ENCODE data around the gene DNAH6. TPM values are rescaled to one million over a fixed set of nuclear protein-coding genes. Genes with fewer than 3 reads are reported as not detected.

DNAH6 gene
- total and polyA plus RNA-seq, 9 of the 15 experiments (the other 6 are each of a cell fraction or from before 2014, with no cell fraction given): 0.01 to 0.04 (median 0.01) TPM; not detected in 5

DNA sequence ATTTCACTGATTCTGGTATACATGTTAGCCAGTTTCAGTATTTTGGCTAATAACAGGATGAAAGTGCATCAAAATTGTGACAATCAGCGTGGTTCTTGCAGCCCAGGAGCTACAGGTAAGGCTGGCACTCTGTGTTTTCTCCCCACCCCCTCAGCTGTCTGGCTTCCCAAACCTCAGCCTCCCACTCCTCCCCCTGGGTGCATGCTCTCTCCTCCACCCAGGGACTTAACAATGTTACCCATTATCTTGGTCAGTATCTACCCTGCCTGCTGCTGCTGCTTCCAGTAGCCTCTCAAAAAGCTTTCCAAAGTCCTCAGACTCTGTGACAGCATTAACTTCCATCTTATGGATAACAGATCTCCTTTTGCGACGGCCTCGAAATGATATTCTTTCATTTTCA, 323.6 kb downstream of the DNAH6 start (continued):
- no peak for TF ChIP-seq HNRNPL (IDR thresholded peaks at IDR 0.05; ENCODE audit: low read depth, low read length)
- no peak for TF ChIP-seq MYBL2 (IDR thresholded peaks at IDR 0.05; ENCODE audit: low read depth)
- no peak for TF ChIP-seq MYBL2 (CRISPR knock-in tag; IDR thresholded peaks at IDR 0.05; ENCODE audit: borderline replicate concordance)

GRCh38 chr2:84840306-84840705, 324.0 kb downstream of the DNAH6 start:
- in situ Hi-C loops (cut with MboI) (no loop called here), intact Hi-C loops (cut with micrococcal nuclease) (no loop called here)
- ATAC-seq: peak; percentile 68
- no peaks in the 10 kb centered on the region for H3K9me3 ChIP-seq (replicated peaks; ENCODE audit: control insufficient read depth, insufficient read depth, low read depth, low read length)
- no peak for FAIRE-seq
- peak in 2 of 4 experiments; percentile 13 to 18 for DNase-seq (ENCODE audit: extremely low read depth in 1 of 4, low spot score in 3 of 4)
- H3K4me1 ChIP-seq (replicated peaks in 1 of 2; ENCODE audit: control insufficient read depth in 2 of 2, insufficient read depth in 2 of 2, low read length in 2 of 2): no peaks in the 10 kb centered on the region
- CTCF ChIA-PET (ENCODE audit: low intra/inter-chr PET ratio): no interaction called here
- H3K9me1 ChIP-seq (ENCODE audit: control insufficient read depth, insufficient read depth, low read length): no peaks in the 10 kb centered on the region
- peaks cover 2 to 6% of the 10 kb centered on the region in 2 experiments; a peak in 1 of 5 replicates for H3K27me3 ChIP-seq (ENCODE audit: control insufficient read depth in 2 of 2, insufficient read depth in 2 of 2, low read length in 2 of 2)
- no TSS peak for BruUV-seq (replicated peaks)
- POLR2A ChIA-PET: no interaction called here
- H3K79me2 ChIP-seq (ENCODE audit: control insufficient read depth, insufficient read depth, low read length): no peaks in the 10 kb centered on the region
- 0% methylated on average over 3 of the region's 3 CpGs for WGBS (ENCODE audit: insufficient coverage, low coverage, missing lambda C conversion rate)
- TF ChIP-seq, protein P1, sequence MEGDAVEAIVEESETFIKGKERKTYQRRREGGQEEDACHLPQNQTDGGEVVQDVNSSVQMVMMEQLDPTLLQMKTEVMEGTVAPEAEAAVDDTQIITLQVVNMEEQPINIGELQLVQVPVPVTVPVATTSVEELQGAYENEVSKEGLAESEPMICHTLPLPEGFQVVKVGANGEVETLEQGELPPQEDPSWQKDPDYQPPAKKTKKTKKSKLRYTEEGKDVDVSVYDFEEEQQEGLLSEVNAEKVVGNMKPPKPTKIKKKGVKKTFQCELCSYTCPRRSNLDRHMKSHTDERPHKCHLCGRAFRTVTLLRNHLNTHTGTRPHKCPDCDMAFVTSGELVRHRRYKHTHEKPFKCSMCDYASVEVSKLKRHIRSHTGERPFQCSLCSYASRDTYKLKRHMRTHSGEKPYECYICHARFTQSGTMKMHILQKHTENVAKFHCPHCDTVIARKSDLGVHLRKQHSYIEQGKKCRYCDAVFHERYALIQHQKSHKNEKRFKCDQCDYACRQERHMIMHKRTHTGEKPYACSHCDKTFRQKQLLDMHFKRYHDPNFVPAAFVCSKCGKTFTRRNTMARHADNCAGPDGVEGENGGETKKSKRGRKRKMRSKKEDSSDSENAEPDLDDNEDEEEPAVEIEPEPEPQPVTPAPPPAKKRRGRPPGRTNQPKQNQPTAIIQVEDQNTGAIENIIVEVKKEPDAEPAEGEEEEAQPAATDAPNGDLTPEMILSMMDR (IDR thresholded peaks at IDR 0.05 in 2 of 3, conservative IDR thresholded peaks at IDR 0.05 in 1 of 3; ENCODE audit: insufficient read depth in 2 of 3, low read depth in 1 of 3, low read length in 3 of 3): peak; percentile 32 to 65 (median 57); a peak in 5 of 6 replicates
- TF ChIP-seq ZHX1 (conservative IDR thresholded peaks at IDR 0.05; ENCODE audit: low read length) (no peak), EGR1 (conservative IDR thresholded peaks at IDR 0.05) (0 out of 2 replicates have a peak, but pooled peaks have one; percentile 27), CBFA2T3 (IDR thresholded peaks at IDR 0.05) (peak; percentile 10; the same call in 1 of the 2 replicates)
- no peaks in the 10 kb centered on the region for H3K36me3 ChIP-seq (ENCODE audit: control insufficient read depth, insufficient read depth, low read length)
- H3K4me2 ChIP-seq (ENCODE audit: insufficient read depth, low read length): no peak overlapping the region
- no peaks in the 10 kb centered on the region for H4K20me1 ChIP-seq (replicated peaks; ENCODE audit: control insufficient read depth, insufficient read depth, low read length)
- no peak overlapping the region for H2AFZ ChIP-seq (ENCODE audit: low read depth, low read length)
- no peak overlapping the region for H3K27ac ChIP-seq (ENCODE audit: extremely low read depth, low read depth, low read length)
- H3K9ac ChIP-seq (ENCODE audit: insufficient read depth in 1 of 2, low read depth in 2 of 2, low read length in 2 of 2): no peak overlapping the region
- H3K4me3 ChIP-seq: no peak overlapping the region
